Activated naive CD4-positive, alpha-beta T cell (primary cell): ENCODE measurements around the gene EMC6.
"Not testable (repeated sequence)": the region's sequence is repeated elsewhere in the genome, so short reads cannot be mapped to it uniquely, and the experiment has no call there.

ENCODE experiments used
- DNase-seq, 4 experiments: peaks; one replicate each; lab custom pipeline; 2025; lab: John Stamatoyannopoulos, UW

EMC6 gene

GRCh38 chr17:3681565-3681964, 13.0 kb downstream of the EMC6 start:
- DNase-seq = no peak

- DNase-seq = no peak
These were observed 13.4 kb downstream of the EMC6 start for GRCh38 chr17:3682033-3682432.

GRCh38 chr17:3683054-3683511, 14.5 kb downstream of the EMC6 start:
- peak in 3 of 4 experiments; percentile 16 to 50 (median 32) for DNase-seq

GRCh38 chr17:3685174-3685573, 16.6 kb downstream of the EMC6 start:
- DNase-seq = no peak

- no peak for DNase-seq
These were observed 19.5 kb downstream of the EMC6 start for GRCh38 chr17:3688027-3688553.

- no peak for DNase-seq
These were observed 20.2 kb downstream of the EMC6 start for GRCh38 chr17:3688852-3689261.

GRCh38 chr17:3689262-3690093, 20.9 kb downstream of the EMC6 start:
- no peak for DNase-seq

- no peak for DNase-seq
These were observed 21.6 kb downstream of the EMC6 start for GRCh38 chr17:3690094-3690715.

- no peak for DNase-seq
These were observed 23.0 kb downstream of the EMC6 start for GRCh38 chr17:3691617-3692067.

- no peak for DNase-seq
These were observed 23.7 kb downstream of the EMC6 start for GRCh38 chr17:3692346-3692745.

GRCh38 chr17:3693141-3693540, 24.5 kb downstream of the EMC6 start:
- no peak for DNase-seq

- DNase-seq = no peak
These were observed 25.2 kb downstream of the EMC6 start for GRCh38 chr17:3693829-3694231.

GRCh38 chr17:3695129-3695722, 26.6 kb downstream of the EMC6 start:
- no peak for DNase-seq

GRCh38 chr17:3695723-3696411, 27.3 kb downstream of the EMC6 start, which contains the start of gene P2RX5:
TSS of gene P2RX5 (minus strand) at chr17:3696155. CDS start at chr17:3696005, 150 bp downstream.
- DNase-seq = peak in 1 of 4 experiments; percentile 35

GRCh38 chr17:3697103-3697476, 28.5 kb downstream of the EMC6 start:
- DNase-seq = no peak

- DNase-seq = no peak
These were observed 29.5 kb downstream of the EMC6 start for GRCh38 chr17:3698139-3698538.

- DNase-seq = no peak
These were observed 31.3 kb downstream of the EMC6 start for GRCh38 chr17:3699951-3700350.

GRCh38 chr17:3702041-3702539, 33.5 kb downstream of the EMC6 start:
- DNase-seq = not testable (repeated sequence)

GRCh38 chr17:3704931-3705717, 36.5 kb downstream of the EMC6 start:
- DNase-seq = no peak

GRCh38 chr17:3705718-3705984, 37.0 kb downstream of the EMC6 start:
- not testable (repeated sequence) for DNase-seq

GRCh38 chr17:3708366-3708765, 39.8 kb downstream of the EMC6 start:
- no peak for DNase-seq
